HCT116 (cell line): ENCODE results near the gene PDE9A. TPM values are rescaled to one million over a fixed set of nuclear protein-coding genes. Genes with fewer than 3 reads are reported as not detected.

Source experiments
- ATAC-seq: fragments of 200-7000 bp; cut with Tn5 transposase; 2 replicates; pipeline ENCODE4 v1.9.1; 2020; ENCODE audit warnings: mild to moderate bottlenecking, moderate library complexity
- BruUV-seq: library from RNA; stranded (reverse); fragments of 400-500 nt; replicated peaks from 2 replicates; lab custom pipeline; 2021; lab: Mats Ljungman, UMichigan
- CTCF ChIA-PET: fragments of 300-600 bp; sonication (Branson Sonifier 250); formaldehyde crosslinking; loops from one replicate; lab custom pipeline; 2021; ENCODE audit warnings: antibody characterized with exemption; lab: Charles Lee
- POLR2A ChIA-PET: fragments of 300-600, 350-600 bp; sonication (Branson Sonifier 250); formaldehyde crosslinking; loops from one replicate; lab custom pipeline; 2021; ENCODE audit warnings: antibody characterized with exemption; lab: Charles Lee
- RAD21 ChIA-PET, 2 experiments: fragments of 300-600 bp; sonication (Branson Sonifier 250); formaldehyde crosslinking; loops; one replicate each; lab custom pipeline; 2023; ENCODE audit warnings: low total read pairs in 2 of 2; ENCODE audit not compliant: uncharacterized antibody in 2 of 2, unreplicated experiment in 2 of 2, low non-redundant PET in 1 of 2; lab: Charles Lee
- DNase-seq: peaks from one replicate; pipeline ENCODE4 v3.0.0-alpha.2; 2010; ENCODE audit warnings: low read depth, low spot score
- H2AFZ ChIP-seq: fragments of 200-600 bp; shearing (Covaris generic), sonication (generic); 2 replicates; pipeline ENCODE4 v1.6.1; 2017; ENCODE audit warnings: low read depth, mixed run types, mixed read lengths, antibody characterized with exemption, low read length; ENCODE audit not compliant: poor library complexity, severe bottlenecking
- H3K27ac ChIP-seq: 2 replicates; pipeline ENCODE4 v1.5.1; 2012; ENCODE audit warnings: low read depth, low read length
- H3K27me3 ChIP-seq: fragments of 200-600 bp; sonication (generic); 2 replicates; pipeline ENCODE4 v1.6.1; 2016; ENCODE audit warnings: mixed run types, low read length, mixed read lengths; ENCODE audit not compliant: insufficient read depth
- H3K36me3 ChIP-seq, 2 experiments: fragments of 200-500 bp in 1 of 2; fragments of 200-600 bp in 1 of 2; sonication (Bioruptor generic) in 1 of 2; sonication (generic) in 1 of 2; 2 replicates each; pipeline versions ENCODE4 v1.5.1 to v1.6.1; 2014 to 2016; ENCODE audit warnings: low read length in 2 of 2, inconsistent platforms in 1 of 2, mixed read lengths in 1 of 2, mixed run types in 1 of 2; ENCODE audit not compliant: insufficient read depth in 2 of 2, control insufficient read depth in 1 of 2
- H3K4me1 ChIP-seq, 2 experiments: fragments of 200-600 bp in 1 of 2; sonication (generic) in 1 of 2; 2 replicates each; pipeline versions ENCODE4 v1.5.1 to v1.6.1; 2012 to 2017; ENCODE audit warnings: low read length in 2 of 2, inconsistent platforms in 1 of 2, mild to moderate bottlenecking in 1 of 2, mixed read lengths in 1 of 2, mixed run types in 1 of 2, moderate library complexity in 1 of 2; ENCODE audit not compliant: insufficient read depth in 2 of 2, control insufficient read depth in 1 of 2
- H3K4me2 ChIP-seq: fragments of 200-600 bp; sonication (generic); 2 replicates; pipeline ENCODE4 v1.6.1; 2017; ENCODE audit warnings: mixed run types, low read length, mixed read lengths
- H3K4me3 ChIP-seq, 2 experiments: fragments of 200-600 bp in 1 of 2; sonication (generic) in 1 of 2; replicated peaks in 1 of 2; 2 replicates each; pipeline ENCODE4 v1.5.1; 2011 to 2016; ENCODE audit warnings: low read length in 2 of 2, control low read depth in 1 of 2, low read depth in 1 of 2, mild to moderate bottlenecking in 1 of 2, mixed read lengths in 1 of 2, mixed run types in 1 of 2
- H3K79me2 ChIP-seq: fragments of 200-600 bp; sonication (generic); 2 replicates; pipeline ENCODE4 v1.6.1; 2017; ENCODE audit warnings: mild to moderate bottlenecking, mixed run types, low read length, moderate library complexity, mixed read lengths; ENCODE audit not compliant: insufficient read depth
- H3K9ac ChIP-seq: fragments of 200-600 bp; sonication (generic); 2 replicates; pipeline ENCODE4 v1.6.1; 2016; ENCODE audit warnings: low read length, mixed read lengths
- H3K9me2 ChIP-seq: fragments of 200-600 bp; sonication (generic), shearing (Covaris generic); 2 replicates; pipeline ENCODE4 v1.6.1; 2017; ENCODE audit warnings: mixed run types, mild to moderate bottlenecking, moderate library complexity; ENCODE audit not compliant: insufficient read depth
- H3K9me3 ChIP-seq, 2 experiments: fragments of 200-500 bp in 1 of 2; fragments of 200-600 bp in 1 of 2; sonication (Bioruptor generic) in 1 of 2; sonication (generic) in 1 of 2; 2 replicates each; pipeline ENCODE4 v1.6.1; 2014 to 2017; ENCODE audit warnings: low read length in 2 of 2, mixed read lengths in 2 of 2, inconsistent platforms in 1 of 2, low read depth in 1 of 2, mild to moderate bottlenecking in 1 of 2, mixed run types in 1 of 2, moderate library complexity in 1 of 2; ENCODE audit not compliant: control insufficient read depth in 1 of 2, insufficient read depth in 1 of 2
- H4K20me1 ChIP-seq: fragments of 200-600 bp; sonication (generic), shearing (Covaris generic); 2 replicates; pipeline ENCODE4 v1.6.1; 2017; ENCODE audit warnings: mixed run types, mild to moderate bottlenecking, moderate library complexity; ENCODE audit not compliant: insufficient read depth
- CBX3 ChIP-seq: IDR thresholded peaks from 2 replicates; pipeline ENCODE4 v1.6.1; 2012; ENCODE audit warnings: low read depth
- CTCF ChIP-seq, 3 experiments: fragments of 200-600 bp in 1 of 3; sonication (generic) in 1 of 3; IDR thresholded peaks in 2 of 3; conservative IDR thresholded peaks in 1 of 3; 2 replicates each; pipeline ENCODE4 v1.5.1; 2012 to 2017; ENCODE audit warnings: low read depth in 2 of 3, low read length in 2 of 3, antibody characterized with exemption in 1 of 3, borderline replicate concordance in 1 of 3, control low read depth in 1 of 3, mild to moderate bottlenecking in 1 of 3, mixed read lengths in 1 of 3, mixed run types in 1 of 3, moderate library complexity in 1 of 3; ENCODE audit not compliant: insufficient read depth in 1 of 3
- EGR1 ChIP-seq: IDR thresholded peaks from 2 replicates; pipeline ENCODE4 v1.6.1; 2012; ENCODE audit warnings: low read depth
- ELF1 ChIP-seq: IDR thresholded peaks from 2 replicates; pipeline ENCODE4 v1.6.1; 2012; ENCODE audit warnings: low read depth, borderline replicate concordance
- EZH2 ChIP-seq: fragments of 200-600 bp; sonication (generic); IDR thresholded peaks from 2 replicates; pipeline ENCODE4 v1.6.1; 2017; ENCODE audit warnings: antibody characterized with exemption, mixed run types
- EZH2phosphoT487 ChIP-seq: fragments of 200-600 bp; IDR thresholded peaks from 2 replicates; pipeline ENCODE4 v1.6.1; 2018; ENCODE audit warnings: antibody characterized with exemption, borderline replicate concordance
- FOSL1 ChIP-seq: IDR thresholded peaks from 2 replicates; pipeline ENCODE4 v1.6.1; 2012; ENCODE audit warnings: low read depth
- JUND ChIP-seq: IDR thresholded peaks from 2 replicates; pipeline ENCODE4 v1.6.1; 2012
- SP1 ChIP-seq: IDR thresholded peaks from 2 replicates; pipeline ENCODE4 v1.6.1; 2012; ENCODE audit warnings: low read depth
- SRF ChIP-seq: IDR thresholded peaks from 2 replicates; pipeline ENCODE4 v1.6.1; 2012; ENCODE audit warnings: low read depth
- YY1 ChIP-seq: IDR thresholded peaks from 2 replicates; pipeline ENCODE4 v1.6.1; 2011; ENCODE audit warnings: low read length, low read depth, moderate library complexity, mild to moderate bottlenecking; ENCODE audit not compliant: insufficient replicate concordance; ENCODE audit errors: extremely low read depth
- ZBTB33 ChIP-seq: IDR thresholded peaks from 2 replicates; pipeline ENCODE4 v1.6.1; 2011; ENCODE audit warnings: mild to moderate bottlenecking, low read length, moderate library complexity; ENCODE audit not compliant: insufficient replicate concordance; ENCODE audit errors: extremely low read depth
- ZFX ChIP-seq: fragments of 450-650 bp; IDR thresholded peaks from 2 replicates; pipeline ENCODE4 v1.6.1; 2017
- intact Hi-C: fragments of 100-400 bp; cut with micrococcal nuclease; formaldehyde crosslinking; loops from 2 replicates; pipeline ENCODE4 v1.10.0; 2022
- total RNA-seq: library from RNA; stranded (reverse); gene quantifications from one replicate; pipeline ENCODE4 v1.2.1, GENCODE V29; 2021; ENCODE audit not compliant: unreplicated experiment
- TF ChIP-seq, protein P1 (sequence below): IDR thresholded peaks from 2 replicates; pipeline ENCODE4 v1.6.1; 2012
- TF ChIP-seq, protein P2 (sequence below): IDR thresholded peaks from 2 replicates; pipeline ENCODE4 v1.6.1; 2012

PDE9A gene
- total RNA-seq, 1 experiment from 2014 or later = 31.4 TPM

- Histone ChIP-seq H3K9me2 (no peaks in the 10 kb centered on the region), H4K20me1 (no peaks in the 10 kb centered on the region), H3K4me3 (no peak overlapping the region), H3K27ac (no peak overlapping the region), H2AFZ (no peak overlapping the region), H3K9ac (no peak overlapping the region), H3K36me3 (no peaks in the 10 kb centered on the region), H3K4me1 (peaks cover 0 to 7% of the 10 kb centered on the region in 2 experiments; a peak in 1 of 4 replicates), H3K4me2 (no peak overlapping the region), H3K79me2 (no peaks in the 10 kb centered on the region), H3K9me3 (no peaks in the 10 kb centered on the region), H3K27me3 (peaks cover 1% of the 10 kb centered on the region; the same call in 1 of the 2 replicates)
- no TSS peak for BruUV-seq
- ATAC-seq = no peak
- ChIA-PET POLR2A (no interaction called here), RAD21 (no interaction called here), CTCF (no interaction called here)
- no peak for TF ChIP-seq CBX3
- TF ChIP-seq, protein P1, sequence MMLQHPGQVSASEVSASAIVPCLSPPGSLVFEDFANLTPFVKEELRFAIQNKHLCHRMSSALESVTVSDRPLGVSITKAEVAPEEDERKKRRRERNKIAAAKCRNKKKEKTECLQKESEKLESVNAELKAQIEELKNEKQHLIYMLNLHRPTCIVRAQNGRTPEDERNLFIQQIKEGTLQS = no peak
- TF ChIP-seq, protein P2, sequence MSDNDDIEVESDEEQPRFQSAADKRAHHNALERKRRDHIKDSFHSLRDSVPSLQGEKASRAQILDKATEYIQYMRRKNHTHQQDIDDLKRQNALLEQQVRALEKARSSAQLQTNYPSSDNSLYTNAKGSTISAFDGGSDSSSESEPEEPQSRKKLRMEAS = no peak
- TF ChIP-seq EZH2phosphoT487 = no peak
- no peak for TF ChIP-seq EGR1
- no peak for TF ChIP-seq YY1
- no peak for TF ChIP-seq FOSL1
- intact Hi-C loops = no loop called here
- DNase-seq = no peak
Measured at GRCh38 chr21:42785666-42786427, 132.4 kb downstream of the PDE9A start.

DNA sequence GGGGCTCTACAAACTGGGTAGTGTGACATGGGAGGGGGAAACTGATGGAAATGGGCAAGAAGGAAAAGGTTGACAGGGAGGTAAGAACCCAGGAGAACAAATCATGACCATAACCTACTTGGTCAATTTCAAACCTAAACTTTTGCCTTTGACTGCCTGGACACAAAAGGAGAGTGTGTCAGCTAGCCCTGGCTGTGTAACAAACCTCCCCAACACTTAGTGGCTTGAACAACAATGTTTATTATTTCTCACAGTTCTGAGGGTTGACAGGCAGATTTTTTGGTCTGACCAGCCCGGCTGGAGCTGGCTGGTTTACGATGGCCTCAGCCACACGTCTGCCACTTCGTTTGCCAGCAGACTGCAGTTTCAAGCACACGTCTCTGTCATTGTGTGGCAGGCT is 133.5 kb downstream of the PDE9A start:
- ATAC-seq (no peak), DNase-seq (no peak)
- ChIA-PET POLR2A (no interaction called here), CTCF (no interaction called here), RAD21 (no interaction called here)
- Histone ChIP-seq H3K27ac (no peak overlapping the region), H4K20me1 (no peaks in the 10 kb centered on the region), H3K4me3 (no peak overlapping the region), H3K4me2 (no peak overlapping the region), H2AFZ (no peak overlapping the region), H3K9me2 (no peaks in the 10 kb centered on the region), H3K4me1 (no peaks in the 10 kb centered on the region), H3K36me3 (no peaks in the 10 kb centered on the region), H3K79me2 (no peaks in the 10 kb centered on the region), H3K9ac (no peak overlapping the region), H3K9me3 (no peaks in the 10 kb centered on the region), H3K27me3 (no peaks in the 10 kb centered on the region; the same call in 1 of the 2 replicates)
- BruUV-seq = no TSS peak
- intact Hi-C loops = no loop called here
- no peak for TF ChIP-seq CBX3
- TF ChIP-seq SRF = no peak
- no peak for TF ChIP-seq EZH2phosphoT487
- TF ChIP-seq ZFX = no peak
- TF ChIP-seq SP1 = no peak
- no peak for TF ChIP-seq CTCF (IDR thresholded peaks at IDR 0.05 in 2 of 3, conservative IDR thresholded peaks at IDR 0.05 in 1 of 3; ENCODE audit: borderline replicate concordance in 1 of 3, insufficient read depth in 1 of 3, low read depth in 2 of 3, low read length in 2 of 3)
- no peak for TF ChIP-seq JUND
- TF ChIP-seq ZBTB33 = no peak
- TF ChIP-seq, protein P1 = no peak
- no peak for TF ChIP-seq FOSL1
- TF ChIP-seq ELF1 = no peak
- no peak for TF ChIP-seq EZH2
